ENCODE measurements around the gene CASTOR2. TPM values are rescaled to one million over a fixed set of nuclear protein-coding genes. Genes with fewer than 3 reads are reported as not detected.

The CASTOR2 gene
- 1 to 10 TPM; 3.5 to 4.3 TPM for total RNA-seq

GRCh38 chr7:74964511-74965119 lies at the start of gene CASTOR2:
TSS of gene CASTOR2 (plus strand) at chr7:74964705. CDS start at chr7:74964986, 281 bp downstream.

Other genes starting within 250 kb of the CASTOR2 start
- gene NCF1, start 190.7 kb upstream of the CASTOR2 start, total RNA-seq, result 1 to 10 TPM; 4.2 to 5.2 TPM
- gene GTF2IRD2, start 113.1 kb upstream of the CASTOR2 start, total RNA-seq, result 10 to 100 TPM; 17.9 to 19.9 TPM
- 10 to 100 TPM; 29.3 to 30.4 TPM for gene RCC1L, start 109.1 kb downstream of the CASTOR2 start, total RNA-seq
- gene GTF2IRD2B, start 127.9 kb downstream of the CASTOR2 start, total RNA-seq, result 10 to 100 TPM; 26.2 to 27.3 TPM

Data from activated naive CD4-positive, alpha-beta T cell treated with anti-CD3 and anti-CD28 coated beads, Interleukin-2, amount 10 ng/mL, durations not matched to agents 5 hours and 36 hours (primary cell).